Right hindlimb (tissue), 1 donor: ENCODE results near the gene IL18R1.
"Not testable (repeated sequence)": the region's sequence is repeated elsewhere in the genome, so short reads cannot be mapped to it uniquely, and the experiment has no call there.

Experiments
- DNase-seq: peaks from one replicate; pipeline ENCODE4 v3.0.0-alpha.2; 2018

IL18R1 gene, protein sequence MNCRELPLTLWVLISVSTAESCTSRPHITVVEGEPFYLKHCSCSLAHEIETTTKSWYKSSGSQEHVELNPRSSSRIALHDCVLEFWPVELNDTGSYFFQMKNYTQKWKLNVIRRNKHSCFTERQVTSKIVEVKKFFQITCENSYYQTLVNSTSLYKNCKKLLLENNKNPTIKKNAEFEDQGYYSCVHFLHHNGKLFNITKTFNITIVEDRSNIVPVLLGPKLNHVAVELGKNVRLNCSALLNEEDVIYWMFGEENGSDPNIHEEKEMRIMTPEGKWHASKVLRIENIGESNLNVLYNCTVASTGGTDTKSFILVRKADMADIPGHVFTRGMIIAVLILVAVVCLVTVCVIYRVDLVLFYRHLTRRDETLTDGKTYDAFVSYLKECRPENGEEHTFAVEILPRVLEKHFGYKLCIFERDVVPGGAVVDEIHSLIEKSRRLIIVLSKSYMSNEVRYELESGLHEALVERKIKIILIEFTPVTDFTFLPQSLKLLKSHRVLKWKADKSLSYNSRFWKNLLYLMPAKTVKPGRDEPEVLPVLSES

DNA sequence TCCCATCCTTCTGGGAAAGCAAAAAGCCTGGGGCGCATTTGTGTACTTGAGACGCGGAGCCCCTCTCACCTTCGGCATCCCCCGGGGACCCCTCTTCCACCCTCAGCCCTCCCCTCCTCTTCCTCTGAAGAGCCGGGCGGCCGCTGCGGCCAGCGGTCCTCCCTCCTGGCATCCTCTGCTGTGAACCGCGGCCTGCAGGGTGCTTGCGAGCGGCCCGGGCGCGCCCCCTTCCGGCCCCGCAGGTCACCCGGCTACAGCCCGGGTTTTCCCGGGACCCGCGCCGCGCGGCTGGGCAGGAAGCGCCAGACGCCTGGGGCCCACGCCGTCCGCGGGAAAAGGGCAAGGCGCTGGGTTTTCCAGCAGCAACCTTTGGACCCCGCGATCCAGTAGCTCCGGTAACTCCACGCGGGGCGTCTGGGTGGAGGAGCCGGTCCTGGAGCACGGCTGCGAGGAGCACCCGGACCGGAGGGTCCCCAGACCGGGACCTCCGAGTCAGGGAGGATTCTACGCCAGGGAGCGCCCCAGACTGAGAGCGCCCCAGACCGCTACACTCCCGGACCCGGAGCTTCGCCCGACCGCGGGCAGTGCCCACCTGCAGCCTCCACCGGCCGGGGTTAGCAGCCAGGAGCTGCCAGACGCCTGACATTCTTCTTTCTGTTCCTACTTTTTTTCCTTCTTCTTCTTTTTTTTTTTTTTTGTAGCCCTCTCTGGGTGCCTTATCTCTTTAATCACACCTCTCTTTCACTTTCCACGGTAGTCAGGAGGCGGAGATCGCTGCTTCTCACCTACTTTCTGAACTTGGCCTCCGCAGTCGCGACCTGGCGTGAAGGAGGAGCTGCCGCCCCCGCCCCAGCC is at the start of gene IL18R1:
TSS of gene IL18R1 (plus strand) at position 271 of the 855 bp plus-strand sequence. CDS start 6,865 bp downstream, outside the sequence.
- peak; percentile 81 for DNase-seq

DNA sequence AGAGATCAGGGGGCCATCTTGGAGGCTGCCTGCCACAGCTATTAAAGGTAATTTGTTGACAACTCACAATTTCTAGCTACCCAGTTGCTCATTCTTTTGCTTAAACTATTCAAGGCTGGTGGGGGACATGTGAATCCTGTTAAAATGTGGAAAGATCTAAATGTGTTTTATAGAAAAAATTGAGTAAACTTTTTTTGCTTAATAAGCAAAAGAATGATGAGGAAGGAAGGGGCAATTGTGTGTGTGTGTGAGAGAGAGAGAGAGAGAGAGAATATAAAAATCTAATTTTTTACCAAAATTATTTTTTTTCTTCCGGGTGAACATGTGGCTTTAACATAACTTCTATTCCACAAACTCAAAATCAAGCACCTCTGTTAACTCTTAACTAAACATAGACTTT is 49.5 kb upstream of the IL18R1 start:
- DNase-seq, result no peak

DNA sequence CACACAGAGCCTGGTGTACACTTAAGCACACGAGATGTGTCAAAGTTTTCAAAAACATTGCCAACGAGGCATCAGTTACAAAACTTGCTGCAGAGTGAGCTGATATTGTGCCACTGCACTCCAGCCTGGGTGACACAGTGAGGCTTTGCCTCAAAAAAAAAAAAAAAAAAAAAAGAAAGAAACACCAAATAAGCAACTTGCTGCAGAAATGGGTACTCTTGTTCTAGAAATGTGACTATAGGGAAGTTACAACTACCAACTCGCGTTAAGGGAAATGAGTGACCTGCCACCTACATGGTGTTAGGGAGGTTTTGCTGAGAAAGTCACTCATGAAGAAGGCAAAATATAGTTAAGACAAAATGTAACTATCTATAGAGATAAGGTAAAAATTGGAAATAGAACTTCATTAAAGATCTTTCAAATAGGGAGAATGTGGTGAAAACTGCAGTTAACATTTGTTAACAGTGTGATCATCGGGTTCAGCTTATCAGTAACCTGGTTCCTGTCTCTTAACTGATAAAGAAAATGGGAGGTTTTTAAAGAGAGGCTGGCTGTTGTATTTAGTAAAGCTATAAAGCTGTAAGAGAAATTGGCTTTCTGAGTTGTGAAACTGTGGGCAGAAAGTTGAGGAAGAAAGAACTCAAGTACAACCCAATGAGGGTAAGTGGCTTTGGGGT is 44.5 kb upstream of the IL18R1 start, which contains the start of gene IL1RL1:
TSS of gene IL1RL1 (plus strand) at position 600 of the 677 bp plus-strand sequence. CDS start 26,702 bp downstream, outside the sequence.
- no peak for DNase-seq

DNA sequence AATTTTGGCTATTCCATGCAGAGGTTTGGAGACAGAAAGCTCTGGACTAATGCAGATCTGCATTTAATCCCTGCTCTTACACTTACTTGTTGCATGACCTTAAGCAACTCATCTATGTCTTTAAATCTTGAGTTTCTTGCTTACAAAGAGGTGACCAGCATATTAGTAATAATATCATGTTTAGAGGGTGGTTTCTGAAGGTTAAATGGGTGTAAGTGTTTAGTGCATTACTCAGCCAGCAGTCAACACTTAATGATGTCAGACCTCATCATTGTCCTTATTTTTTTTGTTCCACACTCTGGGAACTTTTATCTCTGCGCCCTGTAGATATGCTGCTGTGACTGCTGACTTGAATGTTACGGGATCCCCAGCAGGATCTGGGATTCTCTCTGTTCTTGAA is 42.6 kb upstream of the IL18R1 start:
- no peak for DNase-seq

DNA sequence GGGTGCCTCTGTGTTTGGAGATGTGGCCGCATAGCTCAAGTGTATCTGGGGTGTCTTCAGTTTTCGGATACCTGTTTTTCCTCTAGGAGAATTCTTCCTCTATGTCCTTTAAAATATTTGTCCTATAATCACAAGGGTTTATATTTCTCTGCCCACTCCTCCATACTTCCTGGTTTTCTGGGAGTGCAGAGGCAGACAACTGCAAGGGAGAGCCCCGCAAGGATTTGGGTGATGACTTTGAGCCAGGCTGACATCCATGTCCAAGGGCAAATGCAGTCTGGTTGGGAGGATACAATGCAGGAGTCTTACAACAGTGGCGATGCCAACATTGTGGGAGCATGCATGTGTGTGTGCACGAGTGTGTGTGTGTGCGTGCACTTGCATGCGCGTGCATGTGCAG is 42.1 kb upstream of the IL18R1 start:
- no peak for DNase-seq

DNA sequence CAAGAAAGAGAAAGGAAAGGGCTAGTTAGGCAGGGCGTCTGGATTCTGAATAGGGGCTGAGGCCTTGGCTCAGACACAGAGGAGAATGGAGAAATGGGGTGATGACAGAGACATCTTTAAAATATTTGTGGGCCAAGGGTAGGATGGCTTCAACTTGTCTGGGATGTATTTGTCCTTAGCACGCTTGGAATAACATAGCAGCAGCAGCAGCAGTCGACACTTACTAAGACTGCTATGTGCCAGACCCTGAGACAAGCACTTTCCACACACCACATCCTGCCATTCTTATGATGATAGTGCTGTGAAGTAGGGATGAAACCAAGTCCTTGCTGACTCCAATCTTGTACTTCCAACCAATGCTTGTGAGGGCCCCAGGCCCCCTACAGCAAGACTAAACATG is 41.6 kb upstream of the IL18R1 start:
- DNase-seq, result no peak

DNA sequence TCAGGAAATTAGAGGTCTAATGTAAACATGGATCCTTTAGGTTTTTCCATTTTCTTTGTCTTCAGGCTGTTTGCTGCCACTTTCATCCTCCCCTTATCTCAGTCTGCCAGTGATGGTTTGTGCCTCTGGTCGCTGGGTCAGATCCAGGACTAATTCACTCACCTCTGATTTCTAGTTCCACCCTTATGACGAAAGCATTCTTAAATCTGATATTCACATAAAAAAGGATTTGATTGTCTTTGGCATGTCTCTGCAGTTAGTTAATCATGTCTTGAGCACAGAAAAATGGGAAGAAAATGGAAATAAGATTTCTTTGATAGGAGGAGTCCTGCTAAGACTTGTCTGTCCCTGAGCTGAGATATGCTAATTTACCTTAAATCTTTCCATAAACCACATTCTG is 39.7 kb upstream of the IL18R1 start:
- no peak for DNase-seq

DNA sequence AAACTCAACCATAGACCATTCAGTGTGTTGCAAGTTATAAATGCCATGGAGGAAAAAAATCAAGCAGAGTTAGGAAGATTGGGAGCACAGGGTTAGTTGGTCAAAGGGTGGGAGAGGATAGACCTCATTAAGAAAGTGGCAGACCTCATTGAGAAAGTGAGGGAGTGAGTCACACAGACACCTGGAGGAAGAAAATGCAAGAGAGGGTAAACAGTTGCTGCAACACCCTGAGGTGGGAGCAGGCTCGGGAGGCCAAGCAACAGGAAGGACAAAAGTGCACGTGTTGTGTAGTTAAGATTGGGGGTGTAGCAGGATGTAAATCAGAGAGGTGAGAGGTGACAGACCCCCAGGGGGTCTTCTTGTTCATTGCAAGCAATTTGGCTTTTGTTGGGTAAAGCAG is 37.9 kb upstream of the IL18R1 start:
- no peak for DNase-seq

DNA sequence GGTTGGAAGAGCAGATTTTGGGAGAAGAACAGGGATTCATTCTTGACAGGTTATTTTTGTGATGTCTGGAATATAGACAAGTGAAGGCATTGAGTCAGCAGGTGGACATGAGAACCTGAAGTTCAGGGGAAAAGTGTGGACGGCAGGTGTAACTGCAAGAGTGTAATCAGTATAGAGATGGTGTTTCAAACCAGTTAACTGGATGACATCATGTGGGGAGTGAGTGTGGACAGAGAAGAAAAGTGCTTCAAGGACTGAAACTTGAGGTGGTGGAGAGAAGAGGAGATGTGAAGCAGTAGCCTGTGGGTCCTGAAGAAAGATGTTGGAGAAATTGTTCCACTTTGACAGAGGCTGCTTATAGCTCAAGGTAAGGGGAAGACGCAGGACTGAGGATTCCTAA is 37.2 kb upstream of the IL18R1 start:
- no peak for DNase-seq

DNA sequence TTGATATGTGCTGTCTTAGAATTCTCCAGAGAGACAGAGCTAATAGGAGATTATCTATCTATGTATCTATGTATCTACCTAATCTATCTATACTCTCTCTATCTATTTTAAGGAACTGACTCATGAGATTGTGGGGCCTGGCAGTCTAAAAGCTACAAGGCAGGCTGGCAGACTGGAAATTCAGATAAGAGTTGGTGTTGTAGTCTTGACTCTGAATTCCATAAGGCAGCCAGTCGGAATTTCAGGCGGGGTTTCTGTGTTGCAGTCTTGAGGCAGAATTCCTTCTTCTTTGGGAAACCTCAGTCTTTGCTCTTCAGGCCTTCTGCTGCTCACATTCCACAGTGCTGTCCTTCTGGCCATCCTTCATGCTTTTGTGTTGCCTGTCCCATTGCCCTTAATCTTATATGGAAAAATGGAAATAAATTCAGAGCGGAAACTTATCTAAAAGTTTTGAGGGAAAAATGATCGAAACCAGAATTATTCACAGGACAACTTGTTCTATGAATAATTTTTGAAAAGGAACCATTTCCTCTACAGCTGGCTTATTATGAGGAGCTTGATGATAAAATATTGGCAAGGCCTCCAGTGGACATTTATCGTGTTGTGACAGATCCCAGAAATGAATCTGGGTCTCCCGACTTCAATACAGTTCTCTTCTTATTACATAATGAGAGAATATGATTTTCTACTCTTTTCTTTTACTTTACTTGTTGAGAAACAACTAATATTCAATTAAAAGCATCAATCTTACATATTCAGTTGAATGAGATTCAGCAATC is 33.5 kb upstream of the IL18R1 start:
- no peak for DNase-seq

DNA sequence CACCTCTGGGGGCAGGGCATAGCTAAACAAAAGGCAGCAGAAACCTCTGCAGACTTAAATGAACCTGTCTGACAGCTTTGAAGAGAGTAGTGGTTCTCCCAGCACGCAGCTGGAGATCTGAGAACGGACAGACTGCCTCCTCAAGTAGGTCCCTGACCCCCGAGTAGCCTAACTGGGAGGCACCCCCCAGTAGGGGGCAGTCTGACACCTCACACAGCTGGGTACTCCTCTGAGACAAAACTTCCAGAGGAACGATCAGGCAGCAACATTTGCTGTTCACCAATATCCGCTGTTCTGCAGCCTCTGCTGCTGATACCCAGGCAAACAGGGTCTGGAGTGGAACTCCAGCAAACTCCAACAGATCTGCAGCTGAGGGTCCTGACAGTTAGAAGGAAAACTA is 30.7 kb upstream of the IL18R1 start:
- not testable (repeated sequence) for DNase-seq

DNA sequence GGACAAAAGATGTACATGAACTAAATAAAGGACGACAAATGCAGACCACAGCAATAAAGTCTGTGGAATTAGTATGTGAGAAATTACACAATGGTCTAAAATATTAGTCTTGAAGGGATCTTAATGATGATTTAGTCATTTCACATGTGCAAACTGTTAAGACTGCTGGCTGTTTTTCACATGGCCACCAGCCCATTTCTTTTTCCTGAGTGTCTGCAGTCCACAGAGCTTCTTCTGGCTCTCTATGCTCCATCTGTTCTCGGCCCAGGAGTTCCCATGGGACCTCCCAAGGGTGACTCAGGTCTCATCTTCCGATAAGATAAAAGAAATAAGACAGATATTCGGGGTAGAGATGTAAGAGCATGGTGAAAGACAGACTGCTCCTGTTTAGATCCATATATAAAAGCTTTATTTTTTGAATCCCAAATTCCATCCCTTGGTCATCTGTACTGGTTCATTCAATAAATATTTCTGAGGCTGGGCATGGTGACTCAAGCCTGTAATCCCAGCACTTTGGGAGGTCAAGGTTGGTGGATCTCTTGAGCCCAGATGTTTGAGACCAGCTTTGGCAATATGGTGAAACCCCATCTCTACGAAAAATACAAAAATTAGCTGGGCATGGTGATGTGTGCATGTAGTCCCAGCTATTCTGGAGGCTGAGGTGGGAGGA is 24.1 kb upstream of the IL18R1 start:
- DNase-seq, result no peak

DNA sequence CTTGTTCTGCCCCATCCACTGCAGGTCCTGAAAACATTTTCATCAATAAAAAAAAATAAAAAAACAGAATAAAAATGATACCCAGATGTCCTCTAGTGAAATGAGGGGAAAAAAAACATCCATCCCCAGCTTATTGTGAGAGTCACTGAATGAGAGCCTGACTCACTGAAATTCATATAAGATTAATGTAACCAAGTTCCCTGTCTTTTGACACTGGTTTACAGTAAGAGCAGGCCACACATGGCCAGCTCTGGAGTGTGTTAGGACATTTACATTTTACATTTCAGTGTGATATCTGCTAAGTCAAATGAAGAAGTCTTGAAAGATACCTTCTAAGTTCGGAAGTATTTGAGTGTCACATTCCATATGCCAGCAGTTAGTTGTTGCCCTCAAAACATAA is 21.1 kb upstream of the IL18R1 start:
- no peak for DNase-seq

DNA sequence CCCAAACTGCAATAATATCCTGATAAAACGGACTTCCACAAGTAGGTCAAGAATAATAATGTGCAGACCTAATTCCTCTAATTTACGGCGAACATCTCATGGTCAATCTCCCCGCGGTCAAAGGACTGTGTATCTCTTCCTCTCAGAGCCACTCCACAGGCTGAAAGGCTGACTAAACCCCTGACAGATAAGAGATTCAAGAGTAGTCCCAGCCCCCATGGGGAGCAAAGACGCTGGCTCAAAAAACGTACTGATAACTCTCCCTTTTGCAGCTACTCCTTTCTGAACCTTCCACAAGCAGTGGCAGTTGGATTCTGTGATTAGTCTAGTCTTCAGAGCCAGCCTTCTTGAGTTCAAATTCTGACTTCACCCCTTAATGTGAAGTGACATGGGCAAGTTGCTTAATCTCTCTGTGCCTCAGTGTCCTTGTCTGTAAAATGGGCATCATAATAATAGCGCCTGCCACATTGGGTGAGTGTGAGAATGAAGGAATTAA is 19.7 kb upstream of the IL18R1 start:
- no peak for DNase-seq

DNA sequence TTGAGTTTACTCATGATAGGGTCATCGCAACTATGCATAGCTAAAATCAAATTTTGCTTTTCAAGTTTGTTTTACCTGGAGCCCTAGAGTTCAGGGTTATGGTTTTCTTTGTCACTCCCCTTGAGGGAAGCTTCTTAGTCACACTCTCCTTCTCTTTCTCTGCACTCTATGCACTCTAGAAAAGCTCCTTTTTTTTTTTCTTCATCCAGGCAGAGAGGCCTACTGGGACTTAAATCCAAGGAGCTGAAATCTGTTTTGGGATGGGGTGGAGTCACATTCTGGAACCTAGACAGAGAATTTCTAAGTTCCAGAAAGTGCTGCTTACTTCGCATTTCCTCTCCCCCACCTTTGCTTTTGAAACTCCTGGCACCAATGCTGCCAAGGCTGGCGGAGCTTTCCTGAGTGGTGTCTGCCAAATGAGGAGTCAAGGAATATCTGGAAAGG is 19.1 kb upstream of the IL18R1 start:
- DNase-seq, result no peak

DNA sequence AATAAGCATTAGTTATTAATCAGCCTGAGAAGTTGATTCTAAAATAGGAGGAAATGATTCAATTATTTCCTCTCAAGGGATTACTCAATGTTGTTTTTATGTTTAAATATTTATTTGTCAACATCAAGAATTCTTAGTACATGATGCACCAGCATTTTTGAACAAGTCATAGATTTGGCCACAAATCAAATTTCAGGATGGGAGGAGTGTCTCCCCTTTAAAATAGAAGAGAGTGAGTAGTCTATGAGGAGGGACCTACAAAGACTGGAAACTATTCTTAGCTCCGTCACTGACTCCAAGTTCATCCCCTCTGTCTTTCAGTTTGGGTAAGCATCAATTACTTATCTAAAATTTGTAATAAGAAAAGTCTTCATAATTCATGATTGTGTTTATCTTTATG is 18.6 kb upstream of the IL18R1 start:
- DNase-seq, result no peak

DNA sequence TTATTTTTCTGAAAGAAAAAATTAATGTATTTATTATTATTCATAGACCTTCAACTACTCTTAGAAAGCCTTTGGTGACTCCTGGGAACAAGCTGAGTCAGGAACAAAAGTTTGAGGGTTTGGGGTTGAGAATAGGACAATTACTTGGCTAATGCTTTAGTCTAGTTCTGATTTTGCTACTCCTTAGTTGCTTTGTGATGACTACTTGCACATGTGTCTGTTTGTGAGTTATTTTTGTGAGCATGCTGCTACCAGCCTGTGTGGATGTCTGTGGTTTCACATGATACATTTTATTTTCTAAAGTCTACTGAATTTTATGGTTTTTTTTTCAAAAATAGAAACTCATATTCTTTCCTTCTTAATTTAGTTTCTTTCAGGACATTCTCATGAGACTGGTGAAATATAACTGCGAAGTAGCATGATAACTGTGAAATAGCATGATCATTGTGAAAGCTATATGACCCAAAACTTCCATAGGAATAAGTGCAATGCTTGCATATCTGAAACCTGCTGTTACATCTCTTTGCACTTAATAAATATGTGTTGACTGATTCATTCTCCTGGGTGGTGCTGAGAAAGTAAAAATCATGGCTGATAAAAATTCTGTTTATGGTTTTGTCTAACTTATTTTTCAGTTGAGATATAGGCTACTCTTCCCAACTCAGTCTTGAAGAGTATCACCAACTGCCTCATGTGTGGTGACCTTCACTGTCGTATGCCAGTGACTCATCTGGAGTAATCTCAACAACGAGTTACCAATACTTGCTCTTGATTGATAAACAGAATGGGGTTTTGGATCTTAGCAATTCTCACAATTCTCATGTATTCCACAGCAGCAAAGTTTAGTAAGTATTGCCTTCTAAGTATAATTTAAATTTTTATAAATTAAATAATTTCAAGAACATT is 17.9 kb upstream of the IL18R1 start:
- no peak for DNase-seq

DNA sequence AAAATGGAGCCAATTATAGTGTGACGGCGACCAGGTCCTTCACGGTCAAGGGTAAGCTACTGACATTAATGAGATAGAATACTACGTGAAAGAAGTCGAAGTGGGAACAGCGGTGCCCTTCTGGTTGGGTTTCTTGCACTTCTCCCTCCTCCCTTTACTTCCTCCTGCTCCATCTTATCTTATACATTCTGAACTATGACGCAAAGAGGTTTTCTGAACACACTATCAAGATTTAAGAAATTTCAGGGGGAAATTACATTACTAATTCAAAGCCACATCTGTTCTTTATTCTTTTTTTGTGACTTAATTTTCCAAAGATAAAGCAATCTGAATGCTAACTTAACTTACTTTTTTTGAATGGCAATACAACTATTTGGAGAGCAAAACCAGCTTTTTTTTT is 14.8 kb upstream of the IL18R1 start:
- DNase-seq, result no peak

DNA sequence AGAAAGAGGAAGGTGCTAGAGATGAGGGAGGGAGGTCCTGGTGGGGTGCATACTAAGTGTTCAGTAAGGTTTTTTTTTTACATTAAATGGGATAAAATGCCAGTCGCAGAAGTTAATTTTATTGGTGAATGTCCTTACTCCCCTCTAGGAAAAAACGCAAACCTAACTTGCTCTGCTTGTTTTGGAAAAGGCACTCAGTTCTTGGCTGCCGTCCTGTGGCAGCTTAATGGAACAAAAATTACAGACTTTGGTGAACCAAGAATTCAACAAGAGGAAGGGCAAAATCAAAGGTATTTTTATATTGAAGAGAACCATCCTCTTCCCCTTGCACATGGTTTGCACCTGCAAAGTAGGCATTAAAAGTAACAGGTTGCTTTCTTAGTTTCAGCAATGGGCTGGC is 12.7 kb upstream of the IL18R1 start:
- peak; percentile 39 for DNase-seq

DNA sequence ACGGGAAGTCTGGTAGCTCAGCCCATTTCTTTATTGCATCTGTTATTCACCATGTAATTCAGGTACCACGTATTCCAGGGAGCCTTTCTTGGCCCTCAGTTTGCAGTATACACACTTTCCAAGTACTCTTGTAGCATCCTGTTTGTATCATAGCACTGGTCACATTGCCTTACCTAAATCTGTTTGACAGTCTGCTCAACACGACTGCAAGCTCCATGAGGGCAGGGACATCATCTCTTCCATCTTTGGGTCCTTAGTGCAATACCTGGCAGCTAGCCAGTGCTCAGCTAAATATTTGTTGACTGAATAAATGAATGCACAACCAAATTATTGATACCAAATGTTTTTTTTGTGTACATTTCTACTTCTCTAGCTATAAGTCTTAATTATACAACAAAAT is 11.2 kb upstream of the IL18R1 start:
- DNase-seq, result no peak
